H1 (cell line): ENCODE data around the gene RNGTT. TPM values are rescaled to one million over a fixed set of nuclear protein-coding genes. Genes with fewer than 3 reads are reported as not detected.

Experiments
- CTCF ChIA-PET: fragments of 300-600 bp; sonication (Branson Sonifier 250); formaldehyde crosslinking; loops from one replicate; lab custom pipeline; 2021; ENCODE audit not compliant: partially characterized antibody; lab: Charles Lee
- POLR2A ChIA-PET: fragments of 300-600 bp; sonication (Branson Sonifier 250); formaldehyde crosslinking; loops from one replicate; lab custom pipeline; 2021; ENCODE audit warnings: inconsistent platforms; ENCODE audit not compliant: partially characterized antibody; lab: Charles Lee
- DNase-seq, 2 experiments: peaks; one replicate each; pipeline versions ENCODE4 v3.0.0 to v3.0.0-alpha.2; 2010 to 2022; ENCODE audit warnings: low spot score in 2 of 2, low read depth in 1 of 2, mixed read lengths in 1 of 2
- FAIRE-seq: peaks from 2 replicates; lab custom pipeline; 2011; peaks lifted over from hg19 to GRCh38; lab: Jason Lieb, UNC
- H2AFZ ChIP-seq: 2 replicates; pipeline ENCODE4 v1.8.1; 2012; ENCODE audit warnings: low read length, inconsistent platforms
- H2AK5ac ChIP-seq: 2 replicates; pipeline ENCODE4 v1.6.1; 2013; ENCODE audit warnings: low read depth, low read length
- H2BK120ac ChIP-seq: replicated peaks from 2 replicates; pipeline ENCODE3; 2013; ENCODE audit warnings: low read depth, low read length, inconsistent platforms
- H2BK12ac ChIP-seq: 2 replicates; pipeline ENCODE4 v1.6.1; 2013; ENCODE audit warnings: low read depth, low read length
- H2BK15ac ChIP-seq: 2 replicates; pipeline ENCODE4 v1.6.1; 2013; ENCODE audit warnings: low read length
- H2BK20ac ChIP-seq: 2 replicates; pipeline ENCODE4 v1.6.1; 2013; ENCODE audit warnings: low read length
- H2BK5ac ChIP-seq: 2 replicates; pipeline ENCODE4 v1.6.1; 2013; ENCODE audit warnings: low read depth, low read length
- H3K14ac ChIP-seq: 2 replicates; pipeline ENCODE4 v1.6.1; 2013; ENCODE audit warnings: inconsistent platforms; ENCODE audit not compliant: insufficient read length
- H3K18ac ChIP-seq: 2 replicates; pipeline ENCODE4 v1.6.1; 2013; ENCODE audit warnings: low read length; ENCODE audit errors: extremely low read depth
- H3K23ac ChIP-seq: 2 replicates; pipeline ENCODE4 v1.6.1; 2013; ENCODE audit warnings: inconsistent platforms; ENCODE audit not compliant: insufficient read length
- H3K23me2 ChIP-seq: 2 replicates; pipeline ENCODE4 v1.6.1; 2013; ENCODE audit warnings: low read depth, low read length
- H3K27ac ChIP-seq: 2 replicates; pipeline ENCODE4 v1.6.1; 2011; ENCODE audit warnings: low read depth, low read length, inconsistent platforms
- H3K27me3 ChIP-seq, 4 experiments: replicated peaks in 1 of 4; 1 replicate in 1 of 4; 2 replicates in 3 of 4; pipeline versions ENCODE4 v1.6.1 to v1.8.1; 2011 to 2013; ENCODE audit warnings: low read length in 3 of 4, mild to moderate bottlenecking in 3 of 4, inconsistent platforms in 2 of 4, mixed read lengths in 2 of 4, moderate library complexity in 1 of 4; ENCODE audit not compliant: control insufficient read depth in 3 of 4, insufficient read depth in 3 of 4; ENCODE audit errors: extremely low read depth in 1 of 4
- H3K36me3 ChIP-seq, 4 experiments: 2 replicates each; pipeline versions ENCODE4 v1.6.1 to v1.8.1; 2011 to 2013; ENCODE audit warnings: mild to moderate bottlenecking in 4 of 4, low read length in 3 of 4, moderate library complexity in 2 of 4, control low read depth in 1 of 4, inconsistent platforms in 1 of 4; ENCODE audit not compliant: insufficient read depth in 4 of 4, control insufficient read depth in 2 of 4
- H3K4ac ChIP-seq: replicated peaks from 2 replicates; pipeline ENCODE3; 2013; ENCODE audit warnings: low read length, low read depth, mixed read lengths, inconsistent platforms; ENCODE audit not compliant: insufficient read length
- H3K4me1 ChIP-seq, 4 experiments: replicated peaks in 1 of 4; 1 replicate in 1 of 4; 2 replicates in 3 of 4; pipeline versions ENCODE4 v1.6.1 to v1.8.1; 2011 to 2013; ENCODE audit warnings: low read length in 3 of 4, inconsistent platforms in 2 of 4, mixed read lengths in 1 of 4; ENCODE audit not compliant: insufficient read depth in 4 of 4, control insufficient read depth in 3 of 4
- H3K4me2 ChIP-seq, 2 experiments: 2 replicates each; pipeline versions ENCODE4 v1.6.1 to v1.8.1; 2011 to 2013; ENCODE audit warnings: low read depth in 2 of 2, low read length in 2 of 2, control low read depth in 1 of 2, inconsistent platforms in 1 of 2, mild to moderate bottlenecking in 1 of 2; ENCODE audit not compliant: insufficient read depth in 1 of 2
- H3K4me3 ChIP-seq, 4 experiments: fragments of 200-600, 300-600 bp in 1 of 4; sonication (generic), shearing (Covaris generic), sonication (Bioruptor Twin) in 1 of 4; 2 replicates each; pipeline versions ENCODE4 v1.5.1 to v1.8.1; 2011 to 2016; ENCODE audit warnings: low read length in 4 of 4, low read depth in 3 of 4, control low read depth in 2 of 4, inconsistent platforms in 2 of 4, mild to moderate bottlenecking in 2 of 4, mixed read lengths in 1 of 4, moderate library complexity in 1 of 4; ENCODE audit not compliant: insufficient read depth in 2 of 4; ENCODE audit errors: extremely low read depth in 1 of 4
- H3K56ac ChIP-seq: replicated peaks from 2 replicates; pipeline ENCODE3; 2013; ENCODE audit warnings: low read depth, mild to moderate bottlenecking, mixed read lengths, low read length, inconsistent platforms; ENCODE audit not compliant: insufficient read length
- H3K79me1 ChIP-seq: 2 replicates; pipeline ENCODE4 v1.6.1; 2013; ENCODE audit warnings: low read depth, low read length, control low read depth
- H3K79me2 ChIP-seq, 2 experiments: 2 replicates each; pipeline versions ENCODE4 v1.6.1 to v1.8.1; 2012 to 2013; ENCODE audit warnings: low read length in 2 of 2, mild to moderate bottlenecking in 2 of 2, inconsistent platforms in 1 of 2; ENCODE audit not compliant: insufficient read depth in 2 of 2, control insufficient read depth in 1 of 2
- H3K9ac ChIP-seq, 4 experiments: replicated peaks in 1 of 4; 1 replicate in 1 of 4; 2 replicates in 3 of 4; pipeline versions ENCODE4 v1.6.1 to v1.8.1; 2011 to 2013; ENCODE audit warnings: low read depth in 3 of 4, low read length in 3 of 4, control low read depth in 2 of 4, mild to moderate bottlenecking in 2 of 4, moderate library complexity in 2 of 4, inconsistent platforms in 1 of 4; ENCODE audit errors: extremely low read depth in 1 of 4
- H3K9me3 ChIP-seq, 2 experiments: 2 replicates each; pipeline versions ENCODE4 v1.6.1 to v1.8.1; 2012 to 2013; ENCODE audit warnings: mild to moderate bottlenecking in 2 of 2, moderate library complexity in 2 of 2, control low read depth in 1 of 2, inconsistent platforms in 1 of 2, low read depth in 1 of 2, low read length in 1 of 2, mixed read lengths in 1 of 2; ENCODE audit not compliant: insufficient read depth in 2 of 2
- H4K20me1 ChIP-seq, 2 experiments: replicated peaks in 1 of 2; 2 replicates each; pipeline versions ENCODE3 to v1.8.1; 2011 to 2013; ENCODE audit warnings: inconsistent platforms in 2 of 2, low read length in 2 of 2, mild to moderate bottlenecking in 1 of 2; ENCODE audit not compliant: insufficient read depth in 2 of 2, control insufficient read depth in 1 of 2
- H4K5ac ChIP-seq: 2 replicates; pipeline ENCODE4 v1.6.1; 2013; ENCODE audit warnings: low read length, low read depth, mixed read lengths, inconsistent platforms; ENCODE audit not compliant: insufficient read length
- H4K8ac ChIP-seq: 2 replicates; pipeline ENCODE4 v1.8.0; 2013; ENCODE audit warnings: mild to moderate bottlenecking, moderate library complexity, low read length, inconsistent platforms; ENCODE audit not compliant: insufficient read depth; ENCODE audit errors: extremely low read depth
- H4K91ac ChIP-seq: replicated peaks from 2 replicates; pipeline ENCODE3; 2013; ENCODE audit warnings: low read length, mixed read lengths, inconsistent platforms; ENCODE audit not compliant: insufficient read length
- CBX5 ChIP-seq: fragments of 300-800, 300-1000 bp; sonication (generic); IDR thresholded peaks from 2 replicates; pipeline ENCODE4 v1.7.1; 2016; ENCODE audit warnings: antibody characterized with exemption, low read length, low read depth
- GABPA ChIP-seq: IDR thresholded peaks from 2 replicates; pipeline ENCODE4 v1.6.1; 2011; ENCODE audit warnings: mild to moderate bottlenecking, low read length, moderate library complexity, borderline replicate concordance; ENCODE audit not compliant: insufficient read depth
- JUN ChIP-seq: IDR thresholded peaks from 2 replicates; pipeline ENCODE4 v1.6.1; 2011; ENCODE audit warnings: low read depth, mild to moderate bottlenecking, improper control_type of control experiment, low read length
- MAFK ChIP-seq: IDR thresholded peaks from 2 replicates; pipeline ENCODE4 v1.6.1; 2012; ENCODE audit warnings: low read depth, mild to moderate bottlenecking, improper control_type of control experiment, low read length
- PHF8 ChIP-seq: fragments of 200-600 bp; sonication (generic); conservative IDR thresholded peaks from 2 replicates; pipeline ENCODE4 v1.7.1; 2012; ENCODE audit warnings: low read depth, mild to moderate bottlenecking, inconsistent platforms, low read length, moderate library complexity
- POLR2AphosphoS5 ChIP-seq: IDR thresholded peaks from 2 replicates; pipeline ENCODE4 v1.6.1; 2011; ENCODE audit warnings: low read depth, low read length
- SAP30 ChIP-seq: fragments of 300-600 bp; sonication (generic); IDR thresholded peaks from 2 replicates; pipeline ENCODE4 v1.7.1; 2012; ENCODE audit warnings: low read length, moderate library complexity, mild to moderate bottlenecking, inconsistent platforms; ENCODE audit not compliant: insufficient read depth, insufficient replicate concordance
- SP1 ChIP-seq: IDR thresholded peaks from 2 replicates; pipeline ENCODE4 v1.6.1; 2011; ENCODE audit warnings: low read depth, low read length
- SUZ12 ChIP-seq: fragments of 200-600 bp; sonication (generic); IDR thresholded peaks from 2 replicates; pipeline ENCODE4 v1.6.1; 2012; ENCODE audit warnings: mild to moderate bottlenecking, inconsistent platforms, low read length, moderate library complexity, mixed read lengths
- TCF12 ChIP-seq: IDR thresholded peaks from 2 replicates; pipeline ENCODE4 v1.6.1; 2011; ENCODE audit warnings: low read depth, mild to moderate bottlenecking, low read length
- ZNF274 ChIP-seq: IDR thresholded peaks from 2 replicates; pipeline ENCODE4 v1.7.0; 2012; ENCODE audit warnings: low read length, borderline replicate concordance; ENCODE audit errors: extremely low read depth
- WGBS, 2 experiments: shearing (Covaris generic) in 1 of 2; methylation state at CpG; one replicate each; pipeline versions ENCODE4 v1.1.6 to v1.1.7; 2013 to 2015; ENCODE audit warnings: low lambda C conversion rate in 2 of 2, mixed read lengths in 2 of 2, inconsistent platforms in 1 of 2, low coverage in 1 of 2, missing lambda C conversion rate in 1 of 2; ENCODE audit not compliant: insufficient replicate concordance in 2 of 2, insufficient coverage in 1 of 2, insufficient read length in 1 of 2; ENCODE audit errors: extremely low coverage in 1 of 2, missing lambda C conversion rate in 1 of 2; 5-methylcytosine and 5-hydroxymethylcytosine counted together
- polyA plus RNA-seq, 7 experiments: library from polyadenylated mRNA; depleted of rRNA in 3 of 7; stranded (reverse) in 5 of 7; unstranded in 2 of 7; fragments of >200 nt in 5 of 7; fragments of 200-250 nt in 2 of 7; gene quantifications; 1 replicate in 5 of 7; 2 replicates in 1 of 7; 4 replicates in 1 of 7; pipeline versions ENCODE4 v1.2.1 to v1.2.3, GENCODE V29; 2011 to 2013; ENCODE audit warnings: missing spikeins in 2 of 7, mixed read lengths in 2 of 7
- total RNA-seq: library from RNA; stranded (reverse); fragmentation: NEBNext Ultra II Directional; extraction: Animal tissue kit (Norgen Biotek cat#: 25700); gene quantifications from 2 replicates; pipeline ENCODE4 v1.2.1, GENCODE V29; 2021
- TF ChIP-seq, protein P1 (sequence below): IDR thresholded peaks from 2 replicates; pipeline ENCODE4 v1.6.1; 2011; ENCODE audit warnings: low read depth, mild to moderate bottlenecking, low read length; ENCODE audit not compliant: insufficient read depth

Gene RNGTT
- total and polyA plus RNA-seq, 2 of the 8 experiments (the other 6 are each of a cell fraction or from before 2014, with no cell fraction given) = 3.6 to 21.2 TPM

DNA sequence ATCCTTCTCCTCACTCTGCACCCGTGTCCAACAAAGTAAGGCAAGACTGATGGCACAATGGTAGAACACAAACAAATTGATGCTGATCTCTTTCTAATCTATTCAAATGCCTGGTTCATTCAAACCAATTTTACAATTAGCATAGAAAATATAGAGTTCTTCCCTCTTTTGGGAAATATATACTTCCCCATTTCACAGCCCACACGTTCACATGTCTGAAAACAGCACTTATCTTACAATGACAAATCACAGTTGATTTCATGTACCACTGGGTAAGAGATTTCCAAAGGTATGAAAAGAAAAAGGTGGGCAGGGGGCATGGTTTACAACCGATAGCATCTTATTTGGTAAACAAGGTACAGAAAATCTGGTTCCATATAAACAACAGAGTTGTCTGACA is 137.6 kb downstream of the RNGTT start:
- no peak overlapping the region for H3K23ac ChIP-seq
- no peaks in the 10 kb centered on the region for H3K27me3 ChIP-seq
- no peak overlapping the region for H2BK120ac ChIP-seq
- no peak overlapping the region for H3K27ac ChIP-seq
- no peak overlapping the region for H2BK15ac ChIP-seq
- no peak overlapping the region for H4K5ac ChIP-seq
- no peak overlapping the region for H3K4me2 ChIP-seq
- TF ChIP-seq TCF12 (no peak), ZNF274 (no peak), MAFK (no peak), POLR2AphosphoS5 (no peak), CBX5 (no peak), PHF8 (no peak), JUN (no peak), GABPA (no peak), SUZ12 (no peak), SAP30 (no peak), SP1 (no peak)
- TF ChIP-seq, protein P1, sequence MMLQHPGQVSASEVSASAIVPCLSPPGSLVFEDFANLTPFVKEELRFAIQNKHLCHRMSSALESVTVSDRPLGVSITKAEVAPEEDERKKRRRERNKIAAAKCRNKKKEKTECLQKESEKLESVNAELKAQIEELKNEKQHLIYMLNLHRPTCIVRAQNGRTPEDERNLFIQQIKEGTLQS = no peak
- peaks cover 0 to 1% of the 10 kb centered on the region in 2 experiments for H4K20me1 ChIP-seq
- no peak overlapping the region for H4K91ac ChIP-seq
- CTCF ChIA-PET = no interaction called here
- no peaks in the 10 kb centered on the region for H3K36me3 ChIP-seq
- no peaks in the 10 kb centered on the region for H3K79me2 ChIP-seq
- no peak overlapping the region for H3K4ac ChIP-seq
- no peak for FAIRE-seq
- H3K4me3 ChIP-seq = no peak overlapping the region
- no peak overlapping the region for H2BK5ac ChIP-seq
- H3K18ac ChIP-seq = no peak overlapping the region
- H3K9me3 ChIP-seq = no peaks in the 10 kb centered on the region; a peak in 1 of 4 replicates
- H3K79me1 ChIP-seq = no peaks in the 10 kb centered on the region
- no peak overlapping the region for H2BK20ac ChIP-seq
- H4K8ac ChIP-seq = no peak overlapping the region
- no peak for DNase-seq
- H3K9ac ChIP-seq = no peak overlapping the region
- no peak overlapping the region for H3K56ac ChIP-seq
- no peak overlapping the region for H2BK12ac ChIP-seq
- H2AFZ ChIP-seq = no peak overlapping the region
- no peak overlapping the region for H3K14ac ChIP-seq
- POLR2A ChIA-PET = no interaction called here
- H2AK5ac ChIP-seq = no peak overlapping the region
- no peaks in the 10 kb centered on the region for H3K23me2 ChIP-seq
- WGBS, 2 experiments = 94% methylated on average over 3 of the region's 3 CpGs; no CpG with 5 or more reads in 1 of the 2 experiments
- H3K4me1 ChIP-seq = 0 out of 7 replicates have a peak, but pooled peaks cover 0 to 4% (median 2%) of the 10 kb centered on the region in 4 experiments
